SKM-1 (cell line): ENCODE results near the gene ASAP3.

Experiments
- DNase-seq: peaks from one replicate; lab custom pipeline; 2025; ENCODE audit not compliant: unreplicated experiment; lab: John Stamatoyannopoulos, UW

ASAP3 gene

DNA sequence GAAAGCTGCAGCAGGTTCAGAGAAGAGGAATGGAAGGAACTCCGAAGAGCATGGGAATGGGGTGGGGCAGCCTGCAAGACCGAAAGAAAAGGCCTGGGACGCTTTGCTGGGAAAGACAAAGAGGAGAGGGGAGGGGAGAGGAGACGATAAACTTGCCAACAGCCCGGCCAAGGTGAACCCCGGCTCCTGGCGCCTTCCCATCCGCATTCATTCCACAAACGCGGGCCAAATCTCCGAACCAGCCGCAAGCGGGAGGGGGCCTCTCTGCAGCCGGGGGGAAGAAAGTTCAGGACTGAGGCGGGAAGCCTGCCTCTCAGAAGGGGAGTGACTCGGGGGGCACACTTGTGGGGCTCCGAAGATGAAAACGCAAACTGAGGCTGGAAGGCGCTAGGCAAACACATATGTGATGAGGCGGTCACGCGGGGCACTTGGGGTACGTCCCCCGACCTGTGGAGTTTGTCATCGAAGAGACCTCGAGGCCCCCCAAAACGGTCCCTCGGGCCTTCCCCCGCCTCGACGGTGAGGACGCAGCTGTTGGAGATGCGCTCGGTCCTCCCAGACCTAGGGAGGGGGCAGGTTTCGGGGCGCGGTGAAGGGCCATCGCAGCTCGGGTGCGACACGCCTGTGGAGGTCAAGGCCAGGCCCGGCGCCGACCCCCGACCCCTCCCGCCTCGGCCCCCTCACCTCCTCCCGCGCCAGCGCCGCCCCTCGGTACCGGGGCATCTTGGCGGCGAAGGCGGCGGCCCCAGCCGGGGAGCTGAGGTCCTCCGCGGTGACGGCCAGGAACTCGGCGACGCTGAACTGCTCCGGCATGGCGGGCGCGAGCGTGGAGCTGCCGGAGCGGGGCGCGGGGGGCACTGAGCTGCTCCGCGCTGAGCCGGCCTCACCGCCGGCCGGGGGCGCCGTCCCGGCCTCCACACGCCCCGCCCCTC is at the start of gene ASAP3:
ASAP3 (minus strand) TSS at position 859 of the 932 bp plus-strand sequence; CDS start at position 813, 46 bp downstream.
- DNase-seq: no peak

DNA sequence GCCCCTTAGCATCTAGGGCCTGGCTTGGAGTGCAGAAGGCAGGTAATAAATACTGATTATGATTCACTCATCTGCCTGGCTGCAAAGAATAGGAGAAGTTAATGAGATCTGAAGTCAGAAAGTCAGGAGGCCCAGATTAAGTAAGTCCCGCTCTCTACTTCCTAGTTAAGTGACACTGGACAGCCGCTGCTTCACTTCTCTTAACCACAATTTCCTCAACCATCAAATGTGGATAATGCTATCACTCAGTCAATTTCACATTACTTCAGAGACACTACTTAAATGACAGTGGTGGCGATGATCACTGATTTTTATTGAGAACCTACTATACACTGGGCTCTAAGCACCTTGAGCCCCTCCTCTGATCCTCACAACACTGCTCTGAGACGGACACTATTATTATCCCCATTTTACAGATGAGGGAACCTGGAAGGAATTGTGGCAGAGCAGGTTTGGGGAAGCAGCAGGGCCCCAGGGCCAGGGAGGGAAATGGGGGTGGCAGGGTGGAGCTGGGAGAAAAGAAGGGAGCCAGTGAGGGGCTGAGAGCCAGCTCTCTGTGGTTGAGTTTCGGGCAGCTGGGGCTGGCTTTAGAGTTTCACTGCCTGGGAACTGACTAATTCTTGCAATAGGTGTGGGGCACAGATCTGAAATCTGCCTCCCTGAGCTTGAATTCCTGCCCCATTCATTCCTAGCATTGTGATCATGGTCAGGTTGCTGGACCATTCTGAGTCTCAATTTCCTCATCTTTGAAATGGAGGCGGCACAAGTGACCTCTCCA is 49.5 kb upstream of the ASAP3 start:
- DNase-seq: peak; percentile 34

DNA sequence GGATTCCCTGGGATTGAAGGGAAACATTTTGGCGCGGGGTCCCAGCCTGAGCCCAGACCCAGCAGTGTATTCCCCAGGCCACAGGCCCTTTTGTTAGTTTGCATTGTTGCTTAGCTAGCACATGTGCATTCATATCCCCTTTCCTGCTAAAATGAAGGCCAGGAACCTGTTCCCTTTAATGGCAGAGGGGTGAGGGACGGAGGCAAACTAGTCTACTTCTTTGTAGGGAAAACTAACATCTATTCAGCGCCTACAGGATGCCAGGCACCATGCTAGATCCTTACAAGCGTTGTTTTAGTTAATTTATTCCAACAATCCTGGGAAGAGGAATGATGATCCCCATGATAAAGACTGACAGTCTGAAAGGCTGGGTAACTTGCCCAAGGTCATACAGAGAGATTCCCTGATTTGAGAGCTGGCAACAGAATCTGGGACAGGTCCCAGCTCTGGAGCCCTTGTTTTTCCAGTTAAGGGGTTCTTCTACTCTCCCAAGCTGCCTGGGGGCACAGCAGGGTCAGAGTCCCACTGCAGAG is 47.6 kb upstream of the ASAP3 start:
- no peak for DNase-seq

DNA sequence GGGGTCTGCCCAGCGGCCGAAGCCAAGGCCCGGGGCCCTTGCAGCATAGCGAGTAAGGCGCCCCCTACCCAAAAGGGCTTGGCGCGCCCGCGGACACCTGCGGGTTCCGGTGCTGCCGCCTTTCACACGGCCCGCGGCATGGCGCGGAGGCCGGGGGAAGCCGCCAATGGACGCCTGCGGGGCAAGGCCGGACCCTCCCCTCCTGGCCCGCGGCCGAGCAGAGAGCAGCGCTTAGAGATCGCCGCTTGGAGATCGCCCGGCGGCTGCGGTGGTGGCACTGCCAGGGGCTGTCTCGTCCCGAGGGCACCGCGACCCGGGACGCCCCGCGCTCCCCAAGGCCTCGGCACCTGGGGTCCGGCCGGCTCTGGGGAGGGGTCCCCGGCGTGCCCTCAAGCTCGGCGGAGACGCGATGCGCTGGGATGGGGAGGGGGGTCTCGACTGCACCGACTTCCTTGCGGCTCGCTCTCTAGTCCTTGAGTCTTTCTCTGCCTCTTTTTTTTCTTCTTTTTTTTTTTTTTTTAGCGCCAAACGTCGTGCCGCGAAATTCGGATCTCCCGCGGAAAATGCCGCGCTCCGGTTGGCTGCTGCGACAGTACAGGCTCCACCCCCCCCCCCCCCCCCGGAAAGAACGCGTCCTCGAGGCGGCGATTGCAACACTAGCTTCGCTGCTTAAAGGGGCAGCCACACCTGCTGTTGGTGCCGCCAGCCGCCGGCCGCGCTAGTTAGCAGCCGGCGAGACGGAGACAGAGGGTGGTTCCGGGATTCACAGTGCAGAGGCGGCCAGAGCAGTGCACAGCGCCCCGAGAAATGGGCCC is 47.0 kb upstream of the ASAP3 start, which contains the start of gene E2F2:
E2F2 (minus strand) TSS at position 487 of the 815 bp plus-strand sequence; CDS start at position 47, 440 bp downstream.
- DNase-seq: no peak

DNA sequence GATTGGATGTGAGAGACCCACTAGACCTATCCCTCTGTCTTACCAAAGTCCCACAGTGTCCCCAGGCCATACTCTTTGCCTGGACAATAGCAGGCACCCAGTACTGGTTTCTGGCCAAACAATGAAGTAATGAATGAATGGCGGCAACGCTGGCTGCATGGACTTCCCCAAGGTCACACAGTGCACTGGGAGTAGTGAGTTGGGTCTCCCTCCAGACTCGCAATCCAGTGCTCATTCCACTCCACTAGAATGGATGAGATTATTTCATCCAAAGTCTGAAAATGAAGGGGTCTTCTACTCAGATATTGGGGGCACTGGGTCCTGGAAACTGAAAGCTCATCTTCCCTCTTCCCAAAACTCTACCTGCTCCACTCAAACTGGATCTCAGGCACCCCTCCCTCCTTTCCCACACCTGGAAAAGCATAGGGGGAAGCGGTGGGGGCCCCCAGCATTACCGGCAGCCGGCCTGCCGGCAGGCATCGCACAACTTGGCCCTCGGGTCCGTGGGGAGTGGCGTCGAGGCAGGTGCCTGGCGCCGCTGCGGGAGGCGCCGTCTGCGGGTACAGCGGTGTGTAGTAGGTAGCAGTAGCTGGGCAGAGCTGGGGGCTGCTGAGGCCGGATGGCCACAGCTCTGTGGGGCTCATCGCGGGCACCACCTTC is 46.2 kb upstream of the ASAP3 start:
- no peak for DNase-seq

DNA sequence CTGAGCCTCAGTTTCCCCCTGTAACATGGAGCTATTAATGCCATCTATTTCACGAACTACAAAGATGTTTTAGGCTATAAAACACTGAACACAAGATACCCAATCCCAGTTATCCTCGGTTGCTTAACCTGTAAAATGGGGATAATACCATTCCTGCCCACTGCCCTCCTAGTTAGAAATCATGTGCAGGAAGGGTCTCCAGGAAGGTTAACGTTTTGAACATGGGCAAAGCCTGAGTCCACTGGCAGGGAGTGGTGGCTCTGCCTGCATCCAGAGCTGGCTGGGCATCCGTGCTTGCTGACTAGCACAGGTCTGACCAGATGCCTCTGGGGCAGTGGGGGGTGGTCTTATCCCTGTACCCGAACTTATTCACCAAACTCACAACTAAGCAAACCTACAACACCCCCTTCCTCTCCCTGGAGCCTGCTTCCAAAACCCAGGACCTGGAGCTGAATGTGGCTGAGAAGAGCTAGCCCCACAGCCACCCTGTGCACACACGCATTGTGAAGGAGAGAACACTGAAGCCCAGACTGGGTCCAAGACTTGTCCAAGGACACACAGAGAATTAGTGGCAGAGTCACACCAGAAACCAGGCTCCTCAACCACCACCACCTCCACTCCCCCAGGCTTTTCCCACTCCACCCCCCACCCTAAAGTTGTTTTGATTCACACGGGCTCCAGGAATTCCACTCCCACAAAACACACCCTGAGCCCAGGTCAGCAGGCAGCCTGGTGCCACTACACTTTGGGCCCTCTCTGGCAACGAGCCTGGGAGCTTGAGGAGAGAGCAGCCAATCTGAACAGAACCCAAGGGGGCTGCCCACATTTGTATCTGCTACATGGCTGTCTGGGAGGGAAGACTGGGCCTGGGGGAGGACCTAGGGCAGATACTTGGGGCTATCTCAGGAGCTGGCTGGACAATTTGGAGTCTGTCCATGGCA is 45.4 kb upstream of the ASAP3 start:
- no peak for DNase-seq

DNA sequence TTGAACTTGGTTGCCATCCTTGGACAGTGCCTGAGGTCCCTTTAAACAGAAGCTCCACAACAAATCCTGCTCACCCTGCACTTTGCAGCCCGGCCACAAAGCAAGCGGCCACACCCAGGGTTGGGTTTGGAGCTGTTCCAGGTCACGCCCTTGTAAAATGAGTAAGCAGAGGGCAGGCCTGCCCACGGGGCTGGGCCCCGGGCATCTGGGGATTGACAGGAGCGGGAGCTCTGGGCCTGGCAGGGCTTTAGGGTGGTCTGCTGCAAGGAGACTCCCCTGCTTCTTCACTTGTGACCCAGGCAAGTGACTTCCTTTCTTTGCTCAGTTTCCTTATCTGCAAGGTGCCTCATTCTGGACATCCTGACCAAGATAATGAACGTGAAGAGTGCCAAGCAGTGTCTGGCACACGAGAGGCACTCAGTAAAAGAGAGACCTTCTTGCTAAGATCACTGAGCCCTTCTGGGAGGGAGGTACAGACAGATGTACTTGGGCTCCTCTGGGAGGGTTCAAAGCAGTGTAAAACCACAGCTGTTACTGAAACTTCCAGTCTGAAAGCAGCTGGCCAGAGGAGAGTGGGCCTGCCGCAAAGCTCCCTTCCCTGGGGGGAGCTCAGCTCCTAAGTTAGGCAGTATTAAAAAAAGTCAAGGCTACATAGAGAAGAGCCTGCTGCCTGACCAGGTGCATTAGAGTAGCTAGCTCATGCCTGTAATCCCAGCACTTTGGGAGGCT is 44.4 kb upstream of the ASAP3 start:
- DNase-seq: no peak

DNA sequence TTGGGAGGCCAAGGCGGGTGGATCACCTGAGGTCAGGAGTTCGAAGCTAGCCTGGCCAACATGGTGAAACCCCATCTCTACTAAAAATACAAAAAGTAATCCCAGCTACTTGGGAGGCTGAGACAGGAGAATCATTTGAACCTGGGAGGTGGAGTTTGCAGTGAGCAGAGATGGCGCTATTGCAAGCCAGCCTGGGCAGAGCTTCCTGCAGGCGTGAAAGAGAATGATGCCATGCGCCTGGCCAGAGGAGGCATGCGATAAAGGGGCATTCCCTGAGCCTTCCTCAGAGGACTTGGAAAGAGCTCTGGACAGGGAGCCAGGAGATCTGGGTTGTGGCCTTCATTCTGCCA is 43.9 kb upstream of the ASAP3 start:
- no peak for DNase-seq

DNA sequence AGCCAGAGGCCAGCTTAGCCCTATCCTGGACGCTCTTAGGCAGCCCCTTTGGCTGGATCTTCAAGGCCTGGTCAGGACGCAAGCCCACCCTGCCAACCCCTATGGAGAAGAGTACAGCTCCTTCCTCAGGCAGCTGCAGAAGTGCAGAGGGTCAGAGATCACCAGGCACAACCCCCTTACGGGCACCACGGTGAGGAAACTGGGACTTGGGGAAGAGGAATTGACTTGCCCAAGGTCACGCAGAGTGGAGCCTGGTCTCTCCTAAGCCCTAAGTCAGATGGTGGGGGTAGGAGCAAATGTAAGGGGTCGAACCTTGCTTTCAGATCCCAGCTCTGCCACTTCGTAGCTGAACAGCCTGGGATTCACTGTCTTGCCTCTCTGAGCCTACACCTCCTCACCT is 43.4 kb upstream of the ASAP3 start:
- DNase-seq: no peak

DNA sequence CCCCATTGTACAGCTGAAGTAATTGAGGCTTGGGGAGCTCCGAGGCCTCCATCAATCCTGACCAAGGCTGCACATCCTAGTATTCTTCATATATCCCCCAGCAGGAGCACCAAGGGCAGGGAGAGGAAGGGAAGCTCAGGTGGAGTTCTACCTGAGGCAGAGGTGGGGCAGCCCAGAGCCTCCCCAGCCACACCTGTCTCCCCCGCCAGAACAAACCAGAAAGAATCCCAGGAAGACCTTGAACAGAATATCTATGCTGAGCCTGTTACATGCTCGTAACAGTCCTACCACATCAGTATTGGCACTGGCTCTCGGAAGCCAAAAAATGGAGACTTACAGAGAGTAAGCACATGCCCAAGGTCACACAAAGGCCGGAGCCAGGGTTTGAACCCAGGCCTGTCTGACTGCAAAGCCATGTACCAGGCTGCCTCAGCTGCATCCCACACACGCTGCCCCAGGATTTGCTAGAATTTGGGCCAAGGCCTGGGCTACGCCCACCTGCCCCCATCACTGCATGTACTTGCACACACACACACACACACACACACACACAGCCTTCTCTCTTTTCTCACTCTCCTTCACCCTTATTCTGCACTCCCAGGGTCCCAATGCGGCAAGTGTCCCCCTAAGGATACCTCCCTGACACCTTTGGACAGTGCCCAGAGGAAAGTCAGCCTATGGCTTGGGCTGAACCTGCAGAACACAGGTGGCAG is 42.5 kb upstream of the ASAP3 start:
- DNase-seq: no peak

DNA sequence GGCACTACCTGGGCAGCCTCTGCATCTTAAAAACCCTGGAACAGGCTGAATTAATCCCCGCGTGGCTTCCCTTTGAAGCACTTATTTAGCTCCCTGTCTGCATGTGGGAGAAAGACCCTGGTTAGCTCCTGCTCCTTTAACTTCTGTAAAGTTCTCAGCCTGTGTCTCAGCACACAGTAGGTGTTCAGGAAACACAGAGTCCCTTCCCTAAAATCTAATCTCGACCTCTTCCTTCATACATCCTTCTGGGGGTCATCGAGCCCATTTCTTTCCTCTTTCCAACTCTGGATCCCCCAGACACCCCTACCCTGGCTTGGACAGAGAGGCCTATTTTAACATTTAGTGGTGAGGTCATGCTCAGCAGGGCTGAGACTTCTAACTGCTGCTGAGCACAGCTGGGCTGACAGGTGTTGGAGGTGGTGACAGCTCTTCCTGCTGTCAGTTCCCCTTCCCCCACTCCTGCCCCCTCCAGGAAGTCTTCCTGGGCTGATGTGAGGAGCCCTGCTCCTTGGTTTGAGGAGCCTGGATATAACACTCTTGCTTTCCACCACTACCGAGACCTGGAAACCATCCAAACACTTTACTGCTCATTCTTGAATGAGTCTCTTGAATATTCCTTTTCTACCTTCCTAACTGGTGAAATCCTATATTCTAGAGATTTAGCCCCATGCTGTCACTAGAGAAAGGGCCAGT is 41.7 kb upstream of the ASAP3 start:
- no peak for DNase-seq

DNA sequence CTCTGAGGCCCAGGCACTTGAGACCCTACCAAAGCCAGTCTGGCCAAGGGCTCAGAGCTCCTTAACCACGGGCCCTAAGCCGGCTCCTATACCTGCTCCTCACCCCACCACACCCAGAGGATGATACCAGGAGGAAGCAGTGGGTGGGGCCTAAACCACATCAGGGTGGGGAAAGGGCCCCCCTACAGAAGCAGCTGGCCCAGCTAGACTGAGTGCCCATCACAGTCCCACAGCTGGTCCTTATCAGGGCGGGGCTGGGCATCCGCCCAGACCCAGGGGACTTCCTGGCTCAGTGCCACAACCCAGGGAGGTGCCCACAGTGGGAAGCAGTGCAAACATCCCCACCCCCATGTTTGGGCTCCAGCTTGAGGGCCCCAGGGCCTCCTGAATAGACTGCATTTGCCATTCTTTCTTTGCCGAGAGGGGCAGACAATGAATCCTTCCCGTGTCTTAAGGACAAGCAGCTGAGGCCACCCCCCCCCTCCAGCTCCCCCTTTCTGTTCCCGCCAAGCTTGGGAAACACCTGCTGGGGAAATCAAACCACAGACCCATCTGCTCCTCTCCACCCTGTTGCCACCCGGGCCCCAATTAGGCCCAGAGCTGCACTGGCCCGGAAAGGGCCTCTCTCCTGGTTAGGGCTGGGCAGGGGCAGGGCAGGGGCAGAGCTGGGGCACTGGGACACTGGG is 40.9 kb upstream of the ASAP3 start:
- DNase-seq: no peak

DNA sequence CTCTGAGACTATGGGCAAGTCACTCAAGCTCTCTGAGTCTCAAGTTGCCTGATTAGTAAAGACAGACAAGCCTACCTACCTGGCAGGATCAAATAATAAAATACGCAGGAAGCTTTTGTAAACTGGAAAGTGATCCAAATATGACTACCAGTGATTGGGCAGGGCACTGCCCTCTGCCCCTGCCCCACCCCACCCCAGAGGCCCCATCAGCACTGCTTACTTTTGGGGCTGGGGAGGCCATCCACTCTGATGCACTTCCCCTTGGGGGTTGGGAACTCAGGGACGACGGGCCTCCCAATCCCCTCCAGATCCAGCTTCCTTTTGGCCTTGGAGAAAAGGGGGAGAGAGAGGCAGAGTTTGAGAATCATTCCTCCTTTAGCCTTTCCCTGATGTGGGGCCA is 40.2 kb upstream of the ASAP3 start:
- no peak for DNase-seq

DNA sequence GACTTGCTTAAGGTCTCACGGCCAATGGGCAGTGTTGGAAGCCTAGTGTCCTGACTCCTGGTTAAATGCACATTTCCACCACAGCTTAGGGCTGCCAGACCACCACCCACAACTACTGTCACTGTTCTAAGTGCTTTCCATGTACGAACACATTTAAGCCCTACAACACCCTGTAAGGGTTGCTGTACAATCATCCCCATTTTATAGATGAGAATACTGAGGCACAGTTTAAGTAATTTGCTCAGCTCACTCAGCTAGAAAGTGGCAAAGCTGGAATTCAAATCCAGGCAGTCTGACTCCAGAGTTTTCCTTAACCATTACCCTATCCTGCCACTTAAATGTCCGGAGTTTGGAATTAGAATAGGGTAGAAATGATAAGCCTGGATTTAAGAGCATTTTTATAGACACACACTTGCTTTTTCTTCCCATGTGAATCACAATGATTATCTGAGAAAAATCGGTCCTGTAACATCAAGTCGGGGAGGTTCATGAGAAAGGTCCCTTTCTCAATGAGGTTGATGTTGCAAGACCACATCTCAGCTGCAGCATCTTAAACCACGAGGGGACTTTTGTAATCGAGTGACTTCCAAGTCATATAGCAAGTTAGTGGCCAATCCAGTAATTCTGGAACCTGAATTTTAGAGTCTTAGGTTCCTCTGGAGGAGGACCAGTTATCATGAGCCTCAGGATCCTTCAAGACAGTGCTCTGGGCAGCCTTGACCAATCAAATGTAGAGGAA is 38.4 kb upstream of the ASAP3 start:
- no peak for DNase-seq

DNA sequence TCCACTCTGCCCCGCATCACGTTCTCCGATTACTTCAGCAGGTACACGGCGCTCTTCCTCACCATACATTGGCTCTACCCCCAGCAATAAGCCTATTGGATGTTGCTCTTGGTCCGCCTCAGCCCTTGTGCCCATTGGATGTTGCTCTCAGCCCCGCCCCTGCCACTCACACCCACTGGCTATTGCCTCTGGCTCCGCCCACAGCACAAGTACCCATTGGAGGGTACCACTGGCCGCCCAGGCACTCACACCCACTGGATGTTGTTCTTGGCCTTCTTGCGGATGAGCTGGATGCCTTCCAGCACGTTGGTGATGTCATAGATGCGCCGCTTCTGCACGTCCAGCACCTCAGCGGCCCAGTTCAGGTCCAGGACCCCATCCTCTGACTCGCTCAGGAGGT is 37.6 kb upstream of the ASAP3 start:
- no peak for DNase-seq

DNA sequence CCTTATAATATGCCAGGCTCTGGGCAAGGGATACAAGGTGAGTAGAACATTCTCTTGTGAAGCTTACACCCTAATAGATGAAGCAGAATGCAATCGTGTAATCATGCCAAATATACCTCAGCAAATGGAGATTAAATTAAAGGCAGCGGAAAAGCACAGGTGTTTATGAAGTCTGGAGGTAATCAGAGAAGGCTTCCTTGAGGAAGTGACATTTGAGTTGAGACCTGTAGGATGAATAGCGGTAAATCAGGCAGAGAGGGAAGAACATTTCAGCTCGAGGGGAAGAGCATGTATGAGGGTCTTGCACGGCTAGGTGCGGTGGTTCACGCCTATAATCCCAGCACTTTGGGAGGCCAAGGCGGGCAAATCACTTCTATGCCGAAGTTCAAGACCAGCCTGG is 33.6 kb upstream of the ASAP3 start:
- no peak for DNase-seq
